Embryonic facial prominence (tissue), 1 donor: Measurements from ENCODE around the gene SPACA4.
"Not testable (repeated sequence)": the region's sequence is repeated elsewhere in the genome, so short reads cannot be mapped to it uniquely, and the experiment has no call there.

Experiments
- DNase-seq: peaks from one replicate; pipeline ENCODE4 v3.0.0-alpha.2; 2016; ENCODE audit errors: extremely low spot score

Gene SPACA4, protein sequence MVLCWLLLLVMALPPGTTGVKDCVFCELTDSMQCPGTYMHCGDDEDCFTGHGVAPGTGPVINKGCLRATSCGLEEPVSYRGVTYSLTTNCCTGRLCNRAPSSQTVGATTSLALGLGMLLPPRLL

GRCh38 chr19:48606463-48607358 is at the start of gene SPACA4:
TSS of gene SPACA4 (plus strand) at chr19:48606742. CDS start at chr19:48606979, 237 bp downstream.
- no peak for DNase-seq

DNA sequence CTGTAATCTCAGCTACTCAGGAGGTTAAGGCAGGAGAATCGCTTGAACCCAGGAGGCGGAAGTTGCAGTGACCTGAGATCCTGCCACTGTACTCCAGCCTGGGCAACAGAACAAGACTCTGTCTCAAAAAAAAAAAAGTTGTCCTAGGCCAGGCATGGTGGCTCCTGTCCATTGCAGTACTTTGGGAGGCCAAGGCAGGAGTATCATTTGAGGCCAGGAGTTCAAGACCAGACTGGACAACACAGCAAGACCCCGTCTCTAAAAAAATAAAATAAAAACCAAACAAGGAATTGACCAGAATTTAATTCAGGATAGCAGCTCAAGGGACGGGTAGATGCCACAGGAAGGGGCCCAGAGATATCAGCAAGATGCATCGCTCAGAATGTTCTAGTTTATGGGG is 49.7 kb upstream of the SPACA4 start:
- DNase-seq = no peak

- DNase-seq = no peak
Measured at GRCh38 chr19:48558018-48558684, 48.4 kb upstream of the SPACA4 start.

DNA sequence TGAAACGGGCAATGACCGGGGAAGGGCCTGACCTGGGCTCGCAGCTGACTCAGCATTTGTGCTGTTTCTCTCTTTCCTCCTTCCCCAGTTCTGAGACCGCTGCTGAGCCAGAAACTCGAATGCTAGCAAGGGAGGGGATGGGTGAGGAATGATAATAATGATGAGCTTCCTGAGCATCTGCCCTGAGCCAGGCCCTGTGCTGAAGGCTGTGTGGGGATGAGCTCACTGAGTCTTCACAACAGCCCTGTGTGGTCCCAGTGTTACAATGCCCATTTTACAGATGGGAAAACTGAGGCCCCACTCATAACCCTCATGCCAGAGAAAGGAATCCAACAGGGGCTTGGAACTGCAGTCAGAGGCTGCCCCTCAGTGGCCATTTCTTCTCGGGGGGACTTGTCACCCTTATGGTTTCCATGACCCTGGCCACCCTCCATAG is 46.4 kb upstream of the SPACA4 start:
- no peak for DNase-seq

DNA sequence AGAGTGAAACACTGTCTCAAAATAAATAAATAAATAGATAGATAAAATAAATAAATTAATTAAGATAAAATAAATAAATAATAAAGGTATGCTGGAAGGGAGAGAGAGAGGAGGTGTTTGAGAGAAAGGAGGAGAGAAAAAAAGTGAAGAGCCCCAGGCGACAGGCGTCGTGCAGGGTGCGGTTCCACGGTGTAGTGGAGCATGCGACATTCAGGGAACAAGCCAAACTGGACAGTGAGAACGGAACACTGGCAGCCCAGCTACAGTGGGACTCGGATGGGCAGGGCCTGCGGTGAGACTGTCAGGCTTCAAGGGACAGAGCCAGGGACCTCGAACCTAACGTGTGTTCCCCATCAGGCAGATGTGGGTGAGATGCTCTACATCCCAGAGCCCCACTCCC is 45.1 kb upstream of the SPACA4 start:
- DNase-seq = no peak

DNA sequence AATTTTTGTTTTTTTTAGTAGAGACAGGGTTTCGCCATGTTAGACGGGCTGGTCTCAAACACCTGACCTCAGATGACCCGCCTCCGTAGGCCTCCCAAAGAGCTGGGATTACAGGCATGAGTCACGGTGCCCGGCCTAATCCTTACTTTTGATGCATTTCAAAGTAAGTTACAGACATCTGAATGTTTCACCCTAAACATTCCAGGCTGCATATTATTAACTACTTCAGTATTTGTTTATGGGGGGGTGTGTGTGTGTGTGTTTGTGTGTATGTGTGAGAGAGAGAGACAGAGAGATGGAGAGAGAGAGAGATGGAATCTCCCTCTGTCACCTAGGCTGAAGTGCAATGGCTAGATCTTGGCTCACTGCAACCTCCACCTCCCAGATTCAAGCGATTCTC is 41.5 kb upstream of the SPACA4 start:
- no peak for DNase-seq

GRCh38 chr19:48568345-48568886 is 38.1 kb upstream of the SPACA4 start:
- no peak for DNase-seq

DNA sequence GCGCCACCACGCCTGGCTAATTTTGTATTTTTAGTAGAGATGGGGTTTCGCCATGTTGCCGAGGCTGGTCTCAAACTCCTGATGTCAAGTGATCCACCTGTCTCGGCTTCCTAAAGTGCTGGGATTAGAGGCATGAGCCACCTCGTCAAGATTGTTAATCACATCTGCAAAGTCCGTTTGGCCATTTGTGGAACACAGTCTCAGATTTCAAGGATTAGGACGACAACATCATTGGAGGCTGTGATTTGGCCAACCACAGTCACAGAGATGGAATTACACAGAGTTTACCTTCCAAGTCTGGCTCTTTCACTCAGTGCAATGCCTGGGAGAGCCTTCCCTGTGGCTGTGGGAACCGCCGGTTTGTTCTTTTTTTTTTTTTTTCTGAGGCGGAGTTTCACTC is 36.7 kb upstream of the SPACA4 start:
- DNase-seq = no peak

GRCh38 chr19:48571378-48572162 is 35.0 kb upstream of the SPACA4 start:
- DNase-seq = no peak

- no peak for DNase-seq
Measured at GRCh38 chr19:48573163-48573505, 33.4 kb upstream of the SPACA4 start.

GRCh38 chr19:48575931-48576622 is 30.5 kb upstream of the SPACA4 start:
- DNase-seq = no peak

GRCh38 chr19:48577908-48578307 is 28.6 kb upstream of the SPACA4 start:
- DNase-seq = not testable (repeated sequence)

GRCh38 chr19:48578891-48579290 is 27.7 kb upstream of the SPACA4 start:
- DNase-seq = no peak

- DNase-seq = no peak
Measured at GRCh38 chr19:48582168-48582567, 24.4 kb upstream of the SPACA4 start.

DNA sequence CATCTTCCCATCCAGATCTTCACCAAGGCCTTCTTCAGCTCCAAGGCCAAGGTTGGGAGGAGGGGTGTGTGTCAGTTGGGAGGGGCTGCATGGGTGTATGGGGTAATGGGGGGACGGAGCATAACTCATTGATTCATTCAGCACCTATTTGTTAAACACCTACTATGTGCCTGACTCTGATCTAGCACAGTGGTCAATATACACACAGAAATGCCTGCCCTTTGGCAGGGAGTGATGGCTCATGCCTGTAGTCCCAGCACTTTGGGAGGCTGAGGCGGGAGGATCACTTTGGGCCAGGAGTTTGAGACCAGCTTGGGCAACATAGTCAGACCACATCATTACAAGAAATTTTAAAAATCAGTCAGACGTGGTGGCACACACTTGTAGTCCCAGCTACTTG is 19.2 kb upstream of the SPACA4 start:
- no peak for DNase-seq

- peak; percentile 43 for DNase-seq
Measured at GRCh38 chr19:48588670-48589401, 17.7 kb upstream of the SPACA4 start.

- no peak for DNase-seq
Measured at GRCh38 chr19:48591021-48591420, 15.5 kb upstream of the SPACA4 start.

DNA sequence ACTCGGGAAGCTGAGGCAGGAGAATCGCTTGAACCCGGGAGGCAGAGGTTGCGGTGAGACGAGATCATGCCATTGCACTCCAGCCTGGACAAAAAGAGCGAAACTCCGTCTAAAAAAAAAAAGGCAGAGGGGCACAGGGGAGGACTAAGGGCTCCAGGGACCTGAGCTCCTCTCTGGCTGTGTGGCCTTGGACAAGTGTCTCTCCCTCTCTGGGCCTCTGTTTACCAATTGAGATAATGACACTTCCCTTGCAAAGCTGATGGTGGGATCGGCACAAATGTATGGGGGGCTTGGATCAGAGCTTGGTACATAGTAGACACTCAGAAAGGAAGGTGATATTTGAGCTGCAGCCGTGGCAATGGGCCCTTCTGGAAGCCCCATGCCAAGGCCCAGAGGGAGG is 11.4 kb upstream of the SPACA4 start:
- no peak for DNase-seq

GRCh38 chr19:48595833-48596232 is 10.7 kb upstream of the SPACA4 start:
- no peak for DNase-seq

DNA sequence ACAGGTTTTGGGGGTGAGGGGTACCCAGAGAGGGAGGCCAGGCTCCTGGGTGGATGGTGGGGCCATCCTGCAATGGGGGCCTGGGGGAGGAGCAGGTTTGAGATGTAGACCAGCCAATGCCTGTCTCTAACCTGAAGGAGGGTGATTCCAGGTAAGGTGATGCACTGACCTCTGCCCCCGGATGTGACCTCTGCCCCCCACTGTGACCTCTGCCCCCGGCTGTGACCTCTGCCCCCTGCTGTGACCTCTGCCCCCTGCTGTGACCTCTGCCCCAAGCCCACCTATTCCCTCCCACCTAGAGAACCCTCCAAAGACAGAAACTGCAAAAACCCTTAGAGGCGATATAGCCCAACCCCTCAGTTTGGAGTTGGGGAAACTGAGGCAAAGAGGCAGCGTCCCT is 10.3 kb upstream of the SPACA4 start:
- DNase-seq = no peak
